IPS-20b (cell line): ENCODE results near the gene ERLEC1.

Experiments used
- H3K27ac ChIP-seq: one replicate; pipeline ENCODE4 v1.5.1; 2013; ENCODE audit warnings: low read length
- H3K27me3 ChIP-seq: 2 replicates; pipeline ENCODE4 v1.6.1; 2013; ENCODE audit warnings: mild to moderate bottlenecking, low read length, inconsistent platforms; ENCODE audit not compliant: insufficient read depth
- H3K36me3 ChIP-seq: 2 replicates; pipeline ENCODE4 v1.6.1; 2013; ENCODE audit warnings: low read depth, mild to moderate bottlenecking, inconsistent platforms, low read length, moderate library complexity; ENCODE audit not compliant: insufficient read depth
- H3K4me1 ChIP-seq: 2 replicates; pipeline ENCODE4 v1.6.1; 2013; ENCODE audit warnings: mild to moderate bottlenecking, control low read depth, inconsistent platforms, low read length, moderate library complexity; ENCODE audit not compliant: insufficient read depth
- H3K4me3 ChIP-seq: 2 replicates; pipeline ENCODE4 v1.5.1; 2013; ENCODE audit warnings: mild to moderate bottlenecking, low read length, inconsistent platforms
- H3K9ac ChIP-seq: 2 replicates; pipeline ENCODE4 v1.6.1; 2013; ENCODE audit warnings: low read depth, mild to moderate bottlenecking, inconsistent platforms, low read length, moderate library complexity
- H3K9me3 ChIP-seq: 2 replicates; pipeline ENCODE4 v1.6.1; 2013; ENCODE audit warnings: mild to moderate bottlenecking, low read depth, low read length, inconsistent platforms; ENCODE audit not compliant: insufficient read depth

The ERLEC1 gene

GRCh38 chr2:53865264-53865663 lies 78.4 kb downstream of the ERLEC1 start:
- H3K36me3 ChIP-seq = peaks cover 71% of the 10 kb centered on the region
- no peak overlapping the region for H3K9ac ChIP-seq
- no peak overlapping the region for H3K27ac ChIP-seq
- no peaks in the 10 kb centered on the region for H3K9me3 ChIP-seq
- no peak overlapping the region for H3K4me3 ChIP-seq
- H3K4me1 ChIP-seq = no peaks in the 10 kb centered on the region
- no peaks in the 10 kb centered on the region for H3K27me3 ChIP-seq

GRCh38 chr2:53865962-53866361 lies 79.1 kb downstream of the ERLEC1 start:
- Histone ChIP-seq H3K36me3 (peaks cover 68% of the 10 kb centered on the region), H3K9ac (no peak overlapping the region), H3K27ac (no peak overlapping the region), H3K4me3 (no peak overlapping the region), H3K4me1 (no peaks in the 10 kb centered on the region), H3K27me3 (no peaks in the 10 kb centered on the region), H3K9me3 (no peaks in the 10 kb centered on the region)

- Histone ChIP-seq H3K27ac (no peak overlapping the region), H3K9me3 (no peaks in the 10 kb centered on the region), H3K36me3 (peaks cover 72% of the 10 kb centered on the region), H3K27me3 (no peaks in the 10 kb centered on the region), H3K4me1 (no peaks in the 10 kb centered on the region), H3K9ac (no peak overlapping the region), H3K4me3 (no peak overlapping the region)
These were observed 80.3 kb downstream of the ERLEC1 start for GRCh38 chr2:53867169-53867568.

DNA sequence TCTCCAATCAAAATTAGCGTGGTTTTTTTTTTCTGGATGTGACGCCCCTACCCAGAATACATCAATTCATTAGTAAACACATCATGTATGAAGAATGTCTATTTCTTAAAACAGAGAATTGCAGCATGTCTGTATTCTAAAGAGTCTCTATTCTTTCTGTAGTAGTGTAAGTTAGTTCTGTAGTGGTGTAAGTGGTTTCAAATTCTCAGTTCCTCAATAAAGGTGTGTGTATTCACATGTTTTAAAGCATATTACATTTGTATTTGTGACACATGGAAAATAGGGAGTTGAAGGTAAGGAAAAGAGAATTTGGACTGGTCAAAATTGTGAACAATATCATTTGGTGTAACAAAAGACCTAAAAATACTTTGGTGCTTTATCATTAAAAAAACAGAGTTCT lies 80.9 kb downstream of the ERLEC1 start:
- Histone ChIP-seq H3K4me3 (no peak overlapping the region), H3K36me3 (peaks cover 76% of the 10 kb centered on the region), H3K4me1 (no peaks in the 10 kb centered on the region), H3K27ac (no peak overlapping the region), H3K9ac (no peak overlapping the region), H3K27me3 (no peaks in the 10 kb centered on the region), H3K9me3 (no peaks in the 10 kb centered on the region)
